H1 (cell line): ENCODE data around the gene RIPOR3. TPM values are rescaled to one million over a fixed set of nuclear protein-coding genes. Genes with fewer than 3 reads are reported as not detected.
A peak's percentile ranks its signal among the peaks of the same experiment; 100 is the strongest.

Experiments used
- CTCF ChIA-PET: fragments of 300-600 bp; sonication (Branson Sonifier 250); formaldehyde crosslinking; loops from one replicate; lab custom pipeline; 2021; ENCODE audit not compliant: partially characterized antibody; lab: Charles Lee
- POLR2A ChIA-PET: fragments of 300-600 bp; sonication (Branson Sonifier 250); formaldehyde crosslinking; loops from one replicate; lab custom pipeline; 2021; ENCODE audit warnings: inconsistent platforms; ENCODE audit not compliant: partially characterized antibody; lab: Charles Lee
- DNase-seq, 2 experiments: peaks; one replicate each; pipeline versions ENCODE4 v3.0.0 to v3.0.0-alpha.2; 2010 to 2022; ENCODE audit warnings: low spot score in 2 of 2, low read depth in 1 of 2, mixed read lengths in 1 of 2
- FAIRE-seq: peaks from 2 replicates; lab custom pipeline; 2011; peaks lifted over from hg19 to GRCh38; lab: Jason Lieb, UNC
- H2AFZ ChIP-seq: 2 replicates; pipeline ENCODE4 v1.8.1; 2012; ENCODE audit warnings: low read length, inconsistent platforms
- H2AK5ac ChIP-seq: 2 replicates; pipeline ENCODE4 v1.6.1; 2013; ENCODE audit warnings: low read depth, low read length
- H2BK120ac ChIP-seq: replicated peaks from 2 replicates; pipeline ENCODE3; 2013; ENCODE audit warnings: low read depth, low read length, inconsistent platforms
- H2BK12ac ChIP-seq: 2 replicates; pipeline ENCODE4 v1.6.1; 2013; ENCODE audit warnings: low read depth, low read length
- H2BK15ac ChIP-seq: 2 replicates; pipeline ENCODE4 v1.6.1; 2013; ENCODE audit warnings: low read length
- H2BK20ac ChIP-seq: 2 replicates; pipeline ENCODE4 v1.6.1; 2013; ENCODE audit warnings: low read length
- H2BK5ac ChIP-seq: 2 replicates; pipeline ENCODE4 v1.6.1; 2013; ENCODE audit warnings: low read depth, low read length
- H3K14ac ChIP-seq: 2 replicates; pipeline ENCODE4 v1.6.1; 2013; ENCODE audit warnings: inconsistent platforms; ENCODE audit not compliant: insufficient read length
- H3K18ac ChIP-seq: 2 replicates; pipeline ENCODE4 v1.6.1; 2013; ENCODE audit warnings: low read length; ENCODE audit errors: extremely low read depth
- H3K23ac ChIP-seq: 2 replicates; pipeline ENCODE4 v1.6.1; 2013; ENCODE audit warnings: inconsistent platforms; ENCODE audit not compliant: insufficient read length
- H3K23me2 ChIP-seq: 2 replicates; pipeline ENCODE4 v1.6.1; 2013; ENCODE audit warnings: low read depth, low read length
- H3K27ac ChIP-seq: 2 replicates; pipeline ENCODE4 v1.6.1; 2011; ENCODE audit warnings: low read depth, low read length, inconsistent platforms
- H3K27me3 ChIP-seq, 4 experiments: replicated peaks in 1 of 4; 1 replicate in 1 of 4; 2 replicates in 3 of 4; pipeline versions ENCODE4 v1.6.1 to v1.8.1; 2011 to 2013; ENCODE audit warnings: low read length in 3 of 4, mild to moderate bottlenecking in 3 of 4, inconsistent platforms in 2 of 4, mixed read lengths in 2 of 4, moderate library complexity in 1 of 4; ENCODE audit not compliant: control insufficient read depth in 3 of 4, insufficient read depth in 3 of 4; ENCODE audit errors: extremely low read depth in 1 of 4
- H3K36me3 ChIP-seq, 4 experiments: 2 replicates each; pipeline versions ENCODE4 v1.6.1 to v1.8.1; 2011 to 2013; ENCODE audit warnings: mild to moderate bottlenecking in 4 of 4, low read length in 3 of 4, moderate library complexity in 2 of 4, control low read depth in 1 of 4, inconsistent platforms in 1 of 4; ENCODE audit not compliant: insufficient read depth in 4 of 4, control insufficient read depth in 2 of 4
- H3K4ac ChIP-seq: replicated peaks from 2 replicates; pipeline ENCODE3; 2013; ENCODE audit warnings: low read length, low read depth, mixed read lengths, inconsistent platforms; ENCODE audit not compliant: insufficient read length
- H3K4me1 ChIP-seq, 4 experiments: replicated peaks in 1 of 4; 1 replicate in 1 of 4; 2 replicates in 3 of 4; pipeline versions ENCODE4 v1.6.1 to v1.8.1; 2011 to 2013; ENCODE audit warnings: low read length in 3 of 4, inconsistent platforms in 2 of 4, mixed read lengths in 1 of 4; ENCODE audit not compliant: insufficient read depth in 4 of 4, control insufficient read depth in 3 of 4
- H3K4me2 ChIP-seq, 2 experiments: 2 replicates each; pipeline versions ENCODE4 v1.6.1 to v1.8.1; 2011 to 2013; ENCODE audit warnings: low read depth in 2 of 2, low read length in 2 of 2, control low read depth in 1 of 2, inconsistent platforms in 1 of 2, mild to moderate bottlenecking in 1 of 2; ENCODE audit not compliant: insufficient read depth in 1 of 2
- H3K4me3 ChIP-seq, 4 experiments: fragments of 200-600, 300-600 bp in 1 of 4; sonication (generic), shearing (Covaris generic), sonication (Bioruptor Twin) in 1 of 4; 2 replicates each; pipeline versions ENCODE4 v1.5.1 to v1.8.1; 2011 to 2016; ENCODE audit warnings: low read length in 4 of 4, low read depth in 3 of 4, control low read depth in 2 of 4, inconsistent platforms in 2 of 4, mild to moderate bottlenecking in 2 of 4, mixed read lengths in 1 of 4, moderate library complexity in 1 of 4; ENCODE audit not compliant: insufficient read depth in 2 of 4; ENCODE audit errors: extremely low read depth in 1 of 4
- H3K56ac ChIP-seq: replicated peaks from 2 replicates; pipeline ENCODE3; 2013; ENCODE audit warnings: low read depth, mild to moderate bottlenecking, mixed read lengths, low read length, inconsistent platforms; ENCODE audit not compliant: insufficient read length
- H3K79me1 ChIP-seq: 2 replicates; pipeline ENCODE4 v1.6.1; 2013; ENCODE audit warnings: low read depth, low read length, control low read depth
- H3K79me2 ChIP-seq, 2 experiments: 2 replicates each; pipeline versions ENCODE4 v1.6.1 to v1.8.1; 2012 to 2013; ENCODE audit warnings: low read length in 2 of 2, mild to moderate bottlenecking in 2 of 2, inconsistent platforms in 1 of 2; ENCODE audit not compliant: insufficient read depth in 2 of 2, control insufficient read depth in 1 of 2
- H3K9ac ChIP-seq, 4 experiments: replicated peaks in 1 of 4; 1 replicate in 1 of 4; 2 replicates in 3 of 4; pipeline versions ENCODE4 v1.6.1 to v1.8.1; 2011 to 2013; ENCODE audit warnings: low read depth in 3 of 4, low read length in 3 of 4, control low read depth in 2 of 4, mild to moderate bottlenecking in 2 of 4, moderate library complexity in 2 of 4, inconsistent platforms in 1 of 4; ENCODE audit errors: extremely low read depth in 1 of 4
- H3K9me3 ChIP-seq, 2 experiments: 2 replicates each; pipeline versions ENCODE4 v1.6.1 to v1.8.1; 2012 to 2013; ENCODE audit warnings: mild to moderate bottlenecking in 2 of 2, moderate library complexity in 2 of 2, control low read depth in 1 of 2, inconsistent platforms in 1 of 2, low read depth in 1 of 2, low read length in 1 of 2, mixed read lengths in 1 of 2; ENCODE audit not compliant: insufficient read depth in 2 of 2
- H4K20me1 ChIP-seq, 2 experiments: replicated peaks in 1 of 2; 2 replicates each; pipeline versions ENCODE3 to v1.8.1; 2011 to 2013; ENCODE audit warnings: inconsistent platforms in 2 of 2, low read length in 2 of 2, mild to moderate bottlenecking in 1 of 2; ENCODE audit not compliant: insufficient read depth in 2 of 2, control insufficient read depth in 1 of 2
- H4K5ac ChIP-seq: 2 replicates; pipeline ENCODE4 v1.6.1; 2013; ENCODE audit warnings: low read length, low read depth, mixed read lengths, inconsistent platforms; ENCODE audit not compliant: insufficient read length
- H4K8ac ChIP-seq: 2 replicates; pipeline ENCODE4 v1.8.0; 2013; ENCODE audit warnings: mild to moderate bottlenecking, moderate library complexity, low read length, inconsistent platforms; ENCODE audit not compliant: insufficient read depth; ENCODE audit errors: extremely low read depth
- H4K91ac ChIP-seq: replicated peaks from 2 replicates; pipeline ENCODE3; 2013; ENCODE audit warnings: low read length, mixed read lengths, inconsistent platforms; ENCODE audit not compliant: insufficient read length
- CBX5 ChIP-seq: fragments of 300-800, 300-1000 bp; sonication (generic); IDR thresholded peaks from 2 replicates; pipeline ENCODE4 v1.7.1; 2016; ENCODE audit warnings: antibody characterized with exemption, low read length, low read depth
- CHD1 ChIP-seq: IDR thresholded peaks from 2 replicates; pipeline ENCODE4 v1.6.1; 2012; ENCODE audit warnings: low read depth, low read length, improper control_type of control experiment
- CREB1 ChIP-seq: IDR thresholded peaks from 2 replicates; pipeline ENCODE4 v1.6.1; 2012; ENCODE audit warnings: inconsistent platforms
- EGR1 ChIP-seq: IDR thresholded peaks from 2 replicates; pipeline ENCODE4 v1.6.1; 2011; ENCODE audit warnings: low read depth, low read length, borderline replicate concordance
- FOSL1 ChIP-seq: IDR thresholded peaks from 2 replicates; pipeline ENCODE4 v1.6.1; 2011; ENCODE audit warnings: mild to moderate bottlenecking, low read depth, low read length, moderate library complexity; ENCODE audit not compliant: insufficient read depth
- HDAC2 ChIP-seq, 2 experiments: fragments of 300-600 bp in 1 of 2; sonication (generic) in 1 of 2; IDR thresholded peaks; 2 replicates each; pipeline ENCODE4 v1.6.1; 2011 to 2012; ENCODE audit warnings: low read depth in 2 of 2, low read length in 2 of 2, mild to moderate bottlenecking in 2 of 2, moderate library complexity in 2 of 2, borderline replicate concordance in 1 of 2, inconsistent platforms in 1 of 2
- JUND ChIP-seq: IDR thresholded peaks from 2 replicates; pipeline ENCODE4 v1.6.1; 2011; ENCODE audit warnings: mild to moderate bottlenecking, improper control_type of control experiment, low read length
- MAFK ChIP-seq: IDR thresholded peaks from 2 replicates; pipeline ENCODE4 v1.6.1; 2012; ENCODE audit warnings: low read depth, mild to moderate bottlenecking, improper control_type of control experiment, low read length
- MAX ChIP-seq: IDR thresholded peaks from 2 replicates; pipeline ENCODE4 v1.6.1; 2012; ENCODE audit warnings: inconsistent platforms
- POLR2A ChIP-seq, 2 experiments: IDR thresholded peaks; 1 replicate in 1 of 2; 2 replicates in 1 of 2; pipeline ENCODE4 v1.6.1; 2011; ENCODE audit warnings: low read depth in 2 of 2, low read length in 2 of 2, mild to moderate bottlenecking in 2 of 2; ENCODE audit errors: control extremely low read depth in 1 of 2
- RFX5 ChIP-seq: IDR thresholded peaks from 2 replicates; pipeline ENCODE4 v1.6.1; 2011; ENCODE audit warnings: low read depth, low read length, improper control_type of control experiment, borderline replicate concordance
- SIX5 ChIP-seq: IDR thresholded peaks from 2 replicates; pipeline ENCODE4 v1.6.1; 2011; ENCODE audit warnings: mild to moderate bottlenecking, low read depth, low read length
- SP1 ChIP-seq: IDR thresholded peaks from 2 replicates; pipeline ENCODE4 v1.6.1; 2011; ENCODE audit warnings: low read depth, low read length
- SRF ChIP-seq: IDR thresholded peaks from 2 replicates; pipeline ENCODE4 v1.6.1; 2011; ENCODE audit warnings: mild to moderate bottlenecking, low read depth, low read length, moderate library complexity
- ZNF274 ChIP-seq: IDR thresholded peaks from 2 replicates; pipeline ENCODE4 v1.7.0; 2012; ENCODE audit warnings: low read length, borderline replicate concordance; ENCODE audit errors: extremely low read depth
- WGBS, 2 experiments: shearing (Covaris generic) in 1 of 2; methylation state at CpG; one replicate each; pipeline versions ENCODE4 v1.1.6 to v1.1.7; 2013 to 2015; ENCODE audit warnings: low lambda C conversion rate in 2 of 2, mixed read lengths in 2 of 2, inconsistent platforms in 1 of 2, low coverage in 1 of 2, missing lambda C conversion rate in 1 of 2; ENCODE audit not compliant: insufficient replicate concordance in 2 of 2, insufficient coverage in 1 of 2, insufficient read length in 1 of 2; ENCODE audit errors: extremely low coverage in 1 of 2, missing lambda C conversion rate in 1 of 2; 5-methylcytosine and 5-hydroxymethylcytosine counted together
- polyA plus RNA-seq, 7 experiments: library from polyadenylated mRNA; depleted of rRNA in 3 of 7; stranded (reverse) in 5 of 7; unstranded in 2 of 7; fragments of >200 nt in 5 of 7; fragments of 200-250 nt in 2 of 7; gene quantifications; 1 replicate in 5 of 7; 2 replicates in 1 of 7; 4 replicates in 1 of 7; pipeline versions ENCODE4 v1.2.1 to v1.2.3, GENCODE V29; 2011 to 2013; ENCODE audit warnings: missing spikeins in 2 of 7, mixed read lengths in 2 of 7
- total RNA-seq: library from RNA; stranded (reverse); fragmentation: NEBNext Ultra II Directional; extraction: Animal tissue kit (Norgen Biotek cat#: 25700); gene quantifications from 2 replicates; pipeline ENCODE4 v1.2.1, GENCODE V29; 2021

The RIPOR3 gene
- total and polyA plus RNA-seq, 2 of the 8 experiments (the other 6 are each of a cell fraction or from before 2014, with no cell fraction given): 3.6 to 4.5 TPM

GRCh38 chr20:50710492-50711063, 19.2 kb upstream of the RIPOR3 start:
- Histone ChIP-seq H2AK5ac (no peak overlapping the region), H3K4me1 (peaks cover 0 to 3% (median 2%) of the 10 kb centered on the region in 4 experiments; a peak in 1 of 7 replicates), H2BK5ac (no peak overlapping the region), H3K4me3 (no peak overlapping the region), H3K4ac (no peak overlapping the region), H3K27ac (no peak overlapping the region), H2BK12ac (no peak overlapping the region), H2BK15ac (no peak overlapping the region), H4K8ac (no peak overlapping the region; the same call in 1 of the 2 replicates), H4K20me1 (no peaks in the 10 kb centered on the region), H3K9me3 (no peaks in the 10 kb centered on the region), H3K18ac (no peak overlapping the region), H3K79me1 (no peaks in the 10 kb centered on the region), H3K36me3 (no peaks in the 10 kb centered on the region), H3K14ac (no peak overlapping the region), H3K4me2 (no peak overlapping the region), H3K27me3 (no peaks in the 10 kb centered on the region), H3K9ac (no peak overlapping the region), H3K79me2 (no peaks in the 10 kb centered on the region), H2AFZ (0 out of 2 replicates have a peak overlapping the region, but pooled peaks have one; percentile 10), H4K91ac (no peak overlapping the region), H4K5ac (no peak overlapping the region), H3K23ac (no peak overlapping the region), H2BK20ac (no peak overlapping the region), H3K56ac (no peak overlapping the region), H3K23me2 (no peaks in the 10 kb centered on the region), H2BK120ac (no peak overlapping the region)
- POLR2A ChIA-PET: interaction anchor here (1.4 kb wide), 1 partner anchor 20 kb away, joined by 3 read pairs; the partner anchor contains the start of gene PARD6B
- 95% methylated on average over 9 of the region's 9 CpGs; no CpG with 5 or more reads in 1 of the 2 experiments for WGBS, 2 experiments
- CTCF ChIA-PET: interaction anchor here (1.6 to 2.0 kb wide), 3 partner anchors 15 to 47 kb away, joined by 5 read pairs; partner anchors contain the start of gene RIPOR3
- DNase-seq (no peak), FAIRE-seq (no peak)
- TF ChIP-seq MAFK (no peak), MAX (no peak), CBX5 (no peak), POLR2A (IDR thresholded peaks at IDR 0.05; ENCODE audit: control extremely low read depth in 1 of 2, low read depth in 2 of 2, low read length in 2 of 2) (no peak), CHD1 (no peak), SIX5 (no peak), RFX5 (no peak), SP1 (no peak), CREB1 (no peak), EGR1 (no peak), SRF (no peak), JUND (no peak), HDAC2 (IDR thresholded peaks at IDR 0.05; ENCODE audit: borderline replicate concordance in 1 of 2, low read depth in 2 of 2, low read length in 2 of 2) (no peak), FOSL1 (no peak), ZNF274 (no peak)
